Stimulated activated CD8-positive, alpha-beta memory T cell treated with anti-CD3 and anti-CD28 coated beads, Interleukin-4, amount 100 ng/mL, for 24 hours (primary cell): ENCODE measurements around the gene PLXND1.
"Not testable (repeated sequence)": the region's sequence is repeated elsewhere in the genome, so short reads cannot be mapped to it uniquely, and the experiment has no call there.

Experiments
- DNase-seq: peaks from one replicate; pipeline ENCODE4 v3.0.0-alpha.2; 2020; ENCODE audit warnings: low read depth

The PLXND1 gene

DNA sequence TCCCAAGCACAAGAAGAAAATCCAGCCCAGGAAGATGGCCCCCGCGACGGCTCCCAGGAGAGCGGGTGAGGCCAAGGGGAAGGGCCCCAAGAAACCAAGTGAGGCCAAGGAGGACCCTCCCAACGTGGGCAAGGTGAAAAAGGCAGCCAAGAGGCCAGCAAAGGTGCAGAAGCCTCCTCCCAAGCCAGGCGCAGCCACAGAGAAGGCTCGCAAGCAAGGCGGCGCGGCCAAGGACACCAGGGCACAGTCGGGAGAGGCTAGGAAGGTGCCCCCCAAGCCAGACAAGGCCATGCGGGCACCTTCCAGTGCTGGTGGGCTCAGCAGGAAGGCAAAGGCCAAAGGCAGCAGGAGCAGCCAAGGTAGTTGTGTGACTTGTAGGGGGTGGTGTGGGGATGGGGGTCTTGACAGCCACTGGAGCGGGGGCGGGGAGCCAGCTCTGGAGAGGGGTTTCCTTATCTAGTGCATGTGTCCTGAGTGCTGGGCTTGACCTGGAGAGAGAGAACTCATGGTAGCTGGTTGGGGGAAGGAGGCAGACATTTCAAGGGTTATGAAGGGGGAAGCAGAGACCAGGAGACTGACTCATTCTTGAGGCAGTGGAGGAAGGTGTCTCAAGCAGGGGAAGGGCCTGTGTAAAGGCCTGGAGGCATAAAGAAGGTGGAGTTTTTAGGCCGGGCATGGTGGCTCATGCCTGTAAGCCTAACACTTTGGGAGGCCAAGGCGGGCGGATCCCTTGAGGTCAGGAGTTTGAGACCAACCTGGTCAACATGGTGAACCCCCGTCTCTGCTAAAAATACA lies 57.3 kb downstream of the PLXND1 start:
- DNase-seq, result no peak

DNA sequence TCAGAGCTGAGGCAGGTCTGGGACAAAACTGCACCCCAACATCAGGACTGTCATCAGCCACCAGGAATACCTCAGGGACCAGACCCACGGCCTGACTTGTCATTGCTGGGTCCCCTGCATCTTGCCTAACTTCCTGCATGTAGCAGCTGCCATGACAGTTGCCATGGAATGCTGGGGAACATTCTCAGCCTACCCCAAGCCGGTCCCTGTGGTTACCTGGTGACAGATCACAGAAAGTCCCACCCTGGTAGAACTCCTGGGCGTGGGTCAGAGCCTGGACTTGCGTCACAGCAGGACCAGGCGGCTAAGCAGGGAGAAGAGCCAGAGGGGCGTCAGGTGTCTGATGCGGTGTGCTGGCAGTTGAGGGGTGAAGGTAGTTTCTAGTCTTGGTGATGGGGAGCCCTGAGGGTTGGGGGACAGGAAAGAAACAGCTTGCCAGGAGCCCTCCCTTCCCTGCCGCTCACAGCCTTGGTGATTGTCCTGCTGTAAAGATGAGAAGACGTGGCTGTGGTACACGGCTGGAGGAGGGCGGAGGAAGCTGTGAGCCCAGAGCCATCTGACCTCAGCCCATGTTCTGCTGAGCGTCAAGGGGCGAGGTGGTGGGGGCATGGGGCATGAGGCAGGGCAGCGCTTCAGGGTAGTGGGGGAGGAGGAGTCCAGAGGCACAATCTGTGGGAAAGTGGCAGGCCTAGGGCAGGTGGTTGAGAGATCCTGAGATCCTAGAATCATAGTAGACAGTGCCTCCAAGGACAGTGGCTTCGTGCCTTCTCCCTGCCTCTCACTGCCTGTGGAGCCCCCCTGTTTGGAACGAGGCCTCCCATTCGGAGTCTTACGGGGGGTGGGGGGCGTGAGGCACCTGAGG lies 58.1 kb downstream of the PLXND1 start:
- no peak for DNase-seq

DNA sequence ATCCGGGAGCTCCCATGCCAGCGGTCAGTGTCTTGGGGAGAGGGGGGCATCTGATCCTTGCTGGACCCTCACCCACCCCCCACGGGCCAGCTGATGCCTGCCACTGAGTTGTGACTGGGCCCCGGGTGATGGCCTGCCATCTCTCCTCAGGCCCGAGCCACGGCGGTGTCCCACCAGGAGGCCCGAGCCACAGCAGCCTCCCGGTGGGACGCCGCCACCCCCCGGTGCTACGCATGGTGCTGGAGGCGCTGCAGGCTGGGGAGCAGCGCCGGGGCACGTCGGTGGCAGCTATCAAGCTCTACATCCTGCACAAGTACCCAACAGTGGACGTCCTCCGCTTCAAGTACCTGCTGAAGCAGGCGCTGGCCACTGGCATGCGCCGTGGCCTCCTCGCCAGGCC lies 59.2 kb downstream of the PLXND1 start:
- no peak for DNase-seq

DNA sequence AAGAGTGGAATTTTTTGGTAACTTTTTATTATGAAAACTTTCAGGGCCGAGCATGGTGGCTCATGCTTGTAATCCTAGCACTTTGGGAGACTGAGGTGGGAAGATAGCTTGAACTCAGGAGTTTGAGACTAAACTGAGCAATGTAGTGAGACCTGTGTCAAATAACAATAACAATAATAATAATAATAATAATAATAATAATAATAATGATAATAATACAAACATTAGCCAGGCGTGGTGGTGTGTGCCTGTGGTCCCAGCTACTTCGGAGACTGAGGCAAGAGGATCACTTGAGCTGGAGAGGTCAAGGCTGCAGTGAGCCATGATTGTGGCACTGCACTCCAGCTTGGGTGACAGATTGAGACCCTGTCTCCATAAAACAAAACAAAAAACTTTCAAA lies 60.5 kb downstream of the PLXND1 start:
- not testable (repeated sequence) for DNase-seq

DNA sequence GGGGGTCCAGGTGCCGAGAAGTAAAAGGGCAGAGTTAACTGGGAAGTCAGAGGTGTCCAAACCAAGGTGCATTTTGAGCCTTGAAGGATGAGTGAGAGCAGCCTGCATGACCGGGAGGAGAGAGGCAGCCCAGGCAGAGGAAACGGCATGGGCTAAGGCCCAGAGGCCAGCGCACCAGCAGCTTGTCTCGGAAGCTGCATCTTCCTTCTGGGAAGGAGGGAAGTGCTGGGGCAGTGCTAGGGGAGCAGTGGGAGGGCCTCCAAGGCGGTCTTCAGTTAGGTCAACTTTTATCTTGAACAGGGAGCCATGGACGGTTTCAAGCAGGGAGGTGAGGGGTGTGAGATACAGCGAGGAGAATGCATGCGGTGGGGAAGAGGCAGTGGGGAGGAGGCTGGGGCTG lies 62.5 kb downstream of the PLXND1 start:
- DNase-seq, result no peak

DNA sequence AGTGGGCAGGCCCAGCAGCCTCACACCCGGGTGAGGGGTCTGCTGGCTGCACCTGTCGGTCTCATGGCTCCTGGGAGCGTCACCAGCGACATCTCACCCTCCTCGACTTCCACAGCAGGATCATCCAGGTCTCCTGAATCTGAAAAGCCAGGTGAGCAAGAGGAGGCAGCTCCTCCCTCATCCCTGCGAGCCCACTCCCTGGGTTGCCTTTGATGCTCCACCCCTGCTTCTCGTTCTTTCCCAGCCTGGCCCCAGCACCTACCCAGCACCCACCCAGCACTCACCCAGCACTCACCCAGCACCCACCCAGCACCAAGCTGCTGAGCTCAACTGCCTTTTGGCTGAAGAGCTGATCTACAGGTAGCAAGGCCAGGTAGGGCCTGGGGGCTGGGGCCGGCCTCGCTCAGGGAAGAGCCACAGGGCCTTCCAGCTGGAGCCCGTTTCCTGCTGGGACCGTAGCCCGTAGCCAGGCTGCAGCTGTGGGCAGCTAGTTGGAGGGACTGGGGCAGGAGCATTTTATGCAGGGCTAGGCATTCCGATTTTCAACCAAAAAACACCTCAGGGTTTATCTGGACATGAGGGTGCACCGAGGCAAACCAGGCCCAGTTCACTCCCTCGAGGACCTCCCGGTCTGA lies 63.2 kb downstream of the PLXND1 start, which contains the start of gene H1-8:
TSS of gene H1-8 (plus strand) at position 20 of the 635 bp plus-strand sequence. CDS start at position 64, 44 bp downstream.
- no peak for DNase-seq

DNA sequence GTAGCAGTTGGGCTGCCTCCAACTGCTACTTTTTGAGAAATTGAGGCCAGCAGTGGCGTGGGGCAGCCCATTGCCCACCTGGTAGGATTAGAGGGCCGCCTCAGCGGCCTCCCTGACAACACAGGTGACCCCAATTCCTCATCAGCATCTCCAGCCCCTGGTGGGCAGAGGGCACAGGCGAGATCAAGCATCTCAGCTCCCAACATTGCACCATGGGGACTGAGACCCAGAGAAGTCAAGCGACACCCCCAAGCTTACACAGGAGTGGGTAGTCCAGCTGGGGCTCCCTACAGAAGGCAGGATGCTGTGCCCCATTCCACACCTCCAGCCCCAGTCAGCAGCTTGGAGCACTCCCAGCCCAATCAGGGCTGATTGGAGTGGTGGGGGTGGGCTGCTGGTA lies 63.7 kb downstream of the PLXND1 start:
- no peak for DNase-seq

DNA sequence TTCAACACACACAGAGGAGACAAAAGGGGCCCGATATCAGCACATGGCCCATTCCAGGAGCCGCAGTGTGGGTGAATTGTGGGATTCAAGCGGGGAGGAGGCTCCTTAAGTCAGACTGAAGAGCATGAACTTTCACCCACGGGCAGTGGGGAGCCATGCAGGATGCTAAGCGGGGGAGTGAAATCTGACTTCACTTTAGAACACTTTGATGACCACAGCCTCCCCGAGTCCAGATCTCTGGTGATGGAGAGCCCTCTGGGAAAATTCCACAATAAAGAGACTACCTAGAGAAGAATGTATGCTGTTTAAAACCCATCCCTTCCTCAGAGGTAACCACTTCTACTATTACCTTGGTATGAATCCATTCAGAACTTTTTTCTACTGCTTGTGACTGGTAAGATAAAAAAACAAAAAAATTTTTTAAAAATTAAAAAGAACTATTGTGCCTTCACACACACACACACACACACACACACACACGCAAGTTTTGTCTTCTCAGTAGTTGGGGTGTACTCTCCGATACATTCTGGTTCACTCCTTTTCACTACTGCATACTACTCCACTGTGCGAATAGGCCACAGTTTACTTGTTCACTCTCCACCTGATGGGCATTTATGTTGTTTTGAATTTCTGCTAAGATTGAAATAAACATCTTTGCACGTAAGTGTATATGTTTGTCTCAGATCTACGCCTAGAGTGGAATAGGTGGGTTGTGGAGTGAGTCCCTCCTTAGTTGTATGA lies 65.5 kb downstream of the PLXND1 start:
- no peak for DNase-seq

DNA sequence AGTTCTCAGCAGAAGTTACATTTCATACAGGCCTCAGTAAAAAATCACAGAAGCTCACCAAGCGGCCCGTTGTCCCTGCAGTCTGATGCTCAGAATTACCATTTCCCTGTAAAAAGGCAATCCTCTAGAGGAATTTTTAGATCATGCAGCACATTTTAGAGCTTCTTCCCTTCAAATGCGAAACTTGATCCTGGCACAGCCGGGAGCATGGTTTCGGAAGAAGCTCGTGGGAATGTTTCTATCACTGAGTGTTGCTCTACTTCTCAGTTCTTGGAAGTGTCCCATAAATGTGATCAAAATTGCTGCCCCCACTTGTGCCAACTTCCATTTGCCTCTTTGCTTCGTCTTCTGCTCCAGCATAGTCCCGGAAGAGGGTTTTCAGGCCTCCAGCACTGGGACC lies 67.3 kb downstream of the PLXND1 start:
- DNase-seq, result no peak

DNA sequence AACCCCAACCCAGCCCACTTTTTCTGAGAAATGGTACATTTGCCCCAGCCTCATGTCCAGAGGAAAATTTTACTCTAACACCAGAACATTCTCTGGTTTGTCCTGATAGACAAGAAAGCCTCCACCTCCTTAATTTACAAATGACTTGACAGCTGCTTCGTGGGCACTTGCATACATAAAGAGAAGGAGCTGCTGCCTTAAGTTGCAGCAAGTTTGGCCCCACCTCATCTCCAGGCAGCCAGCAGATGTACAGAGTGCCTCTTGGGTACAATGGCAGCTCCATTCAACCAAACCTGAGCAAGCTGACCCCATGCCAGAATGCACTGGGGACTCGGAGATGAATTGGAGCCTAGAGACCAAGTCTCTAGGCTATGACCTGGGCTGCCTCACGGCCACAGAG lies 69.7 kb downstream of the PLXND1 start:
- DNase-seq, result no peak

DNA sequence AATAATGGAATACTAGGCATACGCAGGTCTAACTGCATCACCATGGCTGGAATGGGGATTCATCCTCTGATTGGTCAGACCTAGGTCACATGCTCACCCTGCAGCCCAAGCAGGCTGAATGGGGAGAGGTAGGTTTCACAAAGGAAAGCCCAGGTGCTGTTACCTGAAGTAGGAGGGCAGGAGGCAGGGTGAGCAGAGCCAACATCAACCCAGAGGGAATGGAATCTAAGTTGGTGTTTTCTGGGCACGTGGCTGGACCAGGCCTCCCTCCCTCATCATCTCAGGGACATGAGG lies 70.2 kb downstream of the PLXND1 start:
- no peak for DNase-seq

DNA sequence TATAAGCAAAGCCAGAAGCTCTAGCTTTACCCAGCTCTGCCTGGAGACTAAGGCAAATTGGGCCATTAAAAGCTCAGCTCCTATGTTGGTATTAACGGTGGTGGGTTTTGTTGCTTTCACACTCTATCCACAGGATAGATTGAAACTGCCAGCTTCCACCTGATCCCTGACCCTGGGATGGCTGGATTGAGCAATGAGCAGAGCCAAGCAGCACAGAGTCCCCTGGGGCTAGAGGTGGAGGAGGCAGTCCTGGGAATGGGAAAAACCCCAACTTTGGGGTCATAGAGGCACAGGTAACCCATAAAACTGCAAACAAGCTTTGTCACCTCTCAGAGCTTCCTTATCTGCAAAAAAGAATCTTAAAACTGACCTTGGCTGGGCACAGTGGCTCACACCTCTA lies 71.4 kb downstream of the PLXND1 start:
- no peak for DNase-seq

DNA sequence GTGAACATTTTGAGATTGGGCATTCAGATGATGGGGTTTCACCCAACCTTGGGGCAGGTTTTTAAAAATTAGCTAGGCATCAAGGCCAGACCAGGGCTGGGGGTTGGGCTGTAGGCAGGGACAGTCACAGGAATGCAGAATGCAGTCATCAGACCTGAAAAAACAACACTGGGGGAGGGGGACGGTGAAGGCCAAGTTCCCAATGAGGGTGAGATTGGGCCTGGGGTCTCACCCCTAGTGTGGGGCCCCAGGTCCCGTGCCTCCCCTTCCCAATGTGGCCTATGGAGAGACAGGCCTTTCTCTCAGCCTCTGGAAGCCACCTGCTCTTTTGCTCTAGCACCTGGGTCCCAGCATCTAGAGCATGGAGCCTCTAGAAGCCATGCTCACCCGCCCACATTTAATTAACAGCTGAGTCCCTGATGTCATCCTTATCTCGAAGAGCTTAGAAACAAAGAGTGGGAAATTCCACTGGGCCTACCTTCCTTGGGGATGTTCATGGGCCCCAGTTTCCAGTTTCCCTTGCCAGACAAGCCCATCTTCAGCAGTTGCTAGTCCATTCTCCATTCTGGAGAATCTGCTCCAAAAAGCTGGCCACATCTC lies 71.9 kb downstream of the PLXND1 start:
- DNase-seq, result no peak

DNA sequence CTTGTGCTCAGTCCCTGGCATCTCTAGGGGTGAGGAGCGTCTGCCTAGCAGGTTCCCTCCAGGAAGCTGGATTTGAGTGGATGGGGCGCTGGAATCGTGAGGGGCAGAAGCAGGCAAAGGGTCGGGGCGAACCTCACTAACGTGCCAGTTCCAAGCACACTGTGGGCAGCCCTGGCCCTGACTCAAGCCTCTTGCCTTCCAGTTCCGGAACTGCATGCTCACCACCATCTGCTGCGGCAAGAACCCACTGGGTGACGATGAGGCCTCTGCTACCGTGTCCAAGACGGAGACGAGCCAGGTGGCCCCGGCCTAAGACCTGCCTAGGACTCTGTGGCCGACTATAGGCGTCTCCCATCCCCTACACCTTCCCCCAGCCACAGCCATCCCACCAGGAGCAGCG lies 73.1 kb downstream of the PLXND1 start:
- DNase-seq, result no peak

DNA sequence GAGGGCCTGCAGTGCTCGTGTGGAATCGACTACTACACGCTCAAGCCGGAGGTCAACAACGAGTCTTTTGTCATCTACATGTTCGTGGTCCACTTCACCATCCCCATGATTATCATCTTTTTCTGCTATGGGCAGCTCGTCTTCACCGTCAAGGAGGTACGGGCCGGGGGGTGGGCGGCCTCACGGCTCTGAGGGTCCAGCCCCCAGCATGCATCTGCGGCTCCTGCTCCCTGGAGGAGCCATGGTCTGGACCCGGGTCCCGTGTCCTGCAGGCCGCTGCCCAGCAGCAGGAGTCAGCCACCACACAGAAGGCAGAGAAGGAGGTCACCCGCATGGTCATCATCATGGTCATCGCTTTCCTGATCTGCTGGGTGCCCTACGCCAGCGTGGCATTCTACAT lies 74.2 kb downstream of the PLXND1 start:
- DNase-seq, result no peak

DNA sequence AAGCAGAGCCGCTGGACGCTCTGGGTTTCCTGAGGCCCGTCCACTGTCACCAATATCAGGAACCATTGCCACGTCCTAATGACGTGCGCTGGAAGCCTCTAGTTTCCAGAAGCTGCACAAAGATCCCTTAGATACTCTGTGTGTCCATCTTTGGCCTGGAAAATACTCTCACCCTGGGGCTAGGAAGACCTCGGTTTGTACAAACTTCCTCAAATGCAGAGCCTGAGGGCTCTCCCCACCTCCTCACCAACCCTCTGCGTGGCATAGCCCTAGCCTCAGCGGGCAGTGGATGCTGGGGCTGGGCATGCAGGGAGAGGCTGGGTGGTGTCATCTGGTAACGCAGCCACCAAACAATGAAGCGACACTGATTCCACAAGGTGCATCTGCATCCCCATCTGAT lies 74.8 kb downstream of the PLXND1 start:
- no peak for DNase-seq

DNA sequence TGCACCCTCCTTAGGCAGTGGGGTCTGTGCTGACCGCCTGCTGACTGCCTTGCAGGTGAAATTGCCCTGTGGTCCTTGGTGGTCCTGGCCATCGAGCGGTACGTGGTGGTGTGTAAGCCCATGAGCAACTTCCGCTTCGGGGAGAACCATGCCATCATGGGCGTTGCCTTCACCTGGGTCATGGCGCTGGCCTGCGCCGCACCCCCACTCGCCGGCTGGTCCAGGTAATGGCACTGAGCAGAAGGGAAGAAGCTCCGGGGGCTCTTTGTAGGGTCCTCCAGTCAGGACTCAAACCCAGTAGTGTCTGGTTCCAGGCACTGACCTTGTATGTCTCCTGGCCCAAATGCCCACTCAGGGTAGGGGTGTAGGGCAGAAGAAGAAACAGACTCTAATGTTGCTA lies 75.7 kb downstream of the PLXND1 start:
- no peak for DNase-seq

DNA sequence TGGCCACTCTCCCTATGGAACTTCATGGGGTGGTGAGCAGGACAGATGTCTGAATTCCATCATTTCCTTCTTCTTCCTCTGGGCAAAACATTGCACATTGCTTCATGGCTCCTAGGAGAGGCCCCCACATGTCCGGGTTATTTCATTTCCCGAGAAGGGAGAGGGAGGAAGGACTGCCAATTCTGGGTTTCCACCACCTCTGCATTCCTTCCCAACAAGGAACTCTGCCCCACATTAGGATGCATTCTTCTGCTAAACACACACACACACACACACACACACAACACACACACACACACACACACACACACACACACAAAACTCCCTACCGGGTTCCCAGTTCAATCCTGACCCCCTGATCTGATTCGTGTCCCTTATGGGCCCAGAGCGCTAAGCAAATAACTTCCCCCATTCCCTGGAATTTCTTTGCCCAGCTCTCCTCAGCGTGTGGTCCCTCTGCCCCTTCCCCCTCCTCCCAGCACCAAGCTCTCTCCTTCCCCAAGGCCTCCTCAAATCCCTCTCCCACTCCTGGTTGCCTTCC lies 76.2 kb downstream of the PLXND1 start:
- DNase-seq, result no peak

DNA sequence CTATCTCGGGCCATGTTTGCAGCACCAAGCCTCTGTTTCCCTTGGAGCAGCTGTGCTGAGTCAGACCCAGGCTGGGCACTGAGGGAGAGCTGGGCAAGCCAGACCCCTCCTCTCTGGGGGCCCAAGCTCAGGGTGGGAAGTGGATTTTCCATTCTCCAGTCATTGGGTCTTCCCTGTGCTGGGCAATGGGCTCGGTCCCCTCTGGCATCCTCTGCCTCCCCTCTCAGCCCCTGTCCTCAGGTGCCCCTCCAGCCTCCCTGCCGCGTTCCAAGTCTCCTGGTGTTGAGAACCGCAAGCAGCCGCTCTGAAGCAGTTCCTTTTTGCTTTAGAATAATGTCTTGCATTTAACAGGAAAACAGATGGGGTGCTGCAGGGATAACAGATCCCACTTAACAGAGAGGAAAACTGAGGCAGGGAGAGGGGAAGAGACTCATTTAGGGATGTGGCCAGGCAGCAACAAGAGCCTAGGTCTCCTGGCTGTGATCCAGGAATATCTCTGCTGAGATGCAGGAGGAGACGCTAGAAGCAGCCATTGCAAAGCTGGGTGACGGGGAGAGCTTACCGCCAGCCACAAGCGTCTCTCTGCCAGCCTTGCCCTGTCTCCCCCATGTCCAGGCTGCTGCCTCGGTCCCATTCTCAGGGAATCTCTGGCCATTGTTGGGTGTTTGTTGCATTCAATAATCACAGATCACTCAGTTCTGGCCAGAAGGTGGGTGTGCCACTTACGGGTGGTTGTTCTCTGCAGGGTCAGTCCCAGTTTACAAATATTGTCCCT lies 76.9 kb downstream of the PLXND1 start:
- DNase-seq, result no peak

DNA sequence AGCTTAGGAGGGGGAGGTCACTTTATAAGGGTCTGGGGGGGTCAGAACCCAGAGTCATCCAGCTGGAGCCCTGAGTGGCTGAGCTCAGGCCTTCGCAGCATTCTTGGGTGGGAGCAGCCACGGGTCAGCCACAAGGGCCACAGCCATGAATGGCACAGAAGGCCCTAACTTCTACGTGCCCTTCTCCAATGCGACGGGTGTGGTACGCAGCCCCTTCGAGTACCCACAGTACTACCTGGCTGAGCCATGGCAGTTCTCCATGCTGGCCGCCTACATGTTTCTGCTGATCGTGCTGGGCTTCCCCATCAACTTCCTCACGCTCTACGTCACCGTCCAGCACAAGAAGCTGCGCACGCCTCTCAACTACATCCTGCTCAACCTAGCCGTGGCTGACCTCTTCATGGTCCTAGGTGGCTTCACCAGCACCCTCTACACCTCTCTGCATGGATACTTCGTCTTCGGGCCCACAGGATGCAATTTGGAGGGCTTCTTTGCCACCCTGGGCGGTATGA lies 77.8 kb downstream of the PLXND1 start, which contains the start of gene RHO:
TSS of gene RHO (plus strand) at position 51 of the 512 bp plus-strand sequence. CDS start at position 146, 95 bp downstream.
- DNase-seq, result no peak
